ENCODE results near the gene TNN. TPM values are rescaled to one million over a fixed set of nuclear protein-coding genes. Genes with fewer than 3 reads are reported as not detected.

Gene TNN
- total RNA-seq, 1 experiment from 2014 or later, result 0.31 TPM

GRCh38 chr1:175158170-175158591, 90.5 kb downstream of the TNN start:
- H3K36me3 ChIP-seq (replicated peaks; ENCODE audit: control insufficient read depth, insufficient read depth, low read length), result no peaks in the 10 kb centered on the region; the same call in 1 of the 2 replicates
- DNase-seq, result no peak
- H3K4me3 ChIP-seq (ENCODE audit: insufficient read depth, low read depth, low read length), result no peak overlapping the region

GRCh38 chr1:175162955-175163354, 95.3 kb downstream of the TNN start:
- no peak overlapping the region for H3K4me3 ChIP-seq (ENCODE audit: insufficient read depth, low read depth, low read length)
- H3K27me3 ChIP-seq (ENCODE audit: control insufficient read depth, insufficient read depth, low read length), result no peaks in the 10 kb centered on the region
- no peak for DNase-seq
- no peaks in the 10 kb centered on the region; the same call in 1 of the 2 replicates for H3K36me3 ChIP-seq (replicated peaks; ENCODE audit: control insufficient read depth, insufficient read depth, low read length)

More at GRCh38 chr1:175158170-175158591, 90.5 kb downstream of the TNN start:
- no peaks in the 10 kb centered on the region for H3K27me3 ChIP-seq (ENCODE audit: control insufficient read depth, insufficient read depth, low read length)

- H3K36me3 ChIP-seq (replicated peaks; ENCODE audit: control insufficient read depth, insufficient read depth, low read length), result no peaks in the 10 kb centered on the region; the same call in 1 of the 2 replicates
- H3K4me3 ChIP-seq (ENCODE audit: insufficient read depth, low read depth, low read length), result no peak overlapping the region
- peak; percentile 39 for DNase-seq
- H3K27me3 ChIP-seq (ENCODE audit: control insufficient read depth, insufficient read depth, low read length), result no peaks in the 10 kb centered on the region
These were observed 96.1 kb downstream of the TNN start for GRCh38 chr1:175163702-175164101.

- no peaks in the 10 kb centered on the region; the same call in 1 of the 2 replicates for H3K36me3 ChIP-seq (replicated peaks; ENCODE audit: control insufficient read depth, insufficient read depth, low read length)
- H3K4me3 ChIP-seq (ENCODE audit: insufficient read depth, low read depth, low read length), result no peak overlapping the region
- DNase-seq, result no peak
- H3K27me3 ChIP-seq (ENCODE audit: control insufficient read depth, insufficient read depth, low read length), result no peaks in the 10 kb centered on the region
These were observed 97.1 kb downstream of the TNN start for GRCh38 chr1:175164751-175165150.

GRCh38 chr1:175166746-175167145, 99.1 kb downstream of the TNN start:
- H3K36me3 ChIP-seq (replicated peaks; ENCODE audit: control insufficient read depth, insufficient read depth, low read length), result no peaks in the 10 kb centered on the region; the same call in 1 of the 2 replicates
- DNase-seq, result no peak
- no peak overlapping the region for H3K4me3 ChIP-seq (ENCODE audit: insufficient read depth, low read depth, low read length)
- H3K27me3 ChIP-seq (ENCODE audit: control insufficient read depth, insufficient read depth, low read length), result no peaks in the 10 kb centered on the region

- DNase-seq, result no peak
- no peaks in the 10 kb centered on the region for H3K27me3 ChIP-seq (ENCODE audit: control insufficient read depth, insufficient read depth, low read length)
- no peaks in the 10 kb centered on the region; the same call in 1 of the 2 replicates for H3K36me3 ChIP-seq (replicated peaks; ENCODE audit: control insufficient read depth, insufficient read depth, low read length)
- H3K4me3 ChIP-seq (ENCODE audit: insufficient read depth, low read depth, low read length), result no peak overlapping the region
These were observed 100.2 kb downstream of the TNN start for GRCh38 chr1:175167861-175168260.

- H3K27me3 ChIP-seq (ENCODE audit: control insufficient read depth, insufficient read depth, low read length), result no peaks in the 10 kb centered on the region
- H3K4me3 ChIP-seq (ENCODE audit: insufficient read depth, low read depth, low read length), result no peak overlapping the region
- no peaks in the 10 kb centered on the region; the same call in 1 of the 2 replicates for H3K36me3 ChIP-seq (replicated peaks; ENCODE audit: control insufficient read depth, insufficient read depth, low read length)
- no peak for DNase-seq
These were observed 101.1 kb downstream of the TNN start for GRCh38 chr1:175168782-175169181.

- Histone ChIP-seq H3K36me3 (replicated peaks; ENCODE audit: control insufficient read depth, insufficient read depth, low read length) (no peaks in the 10 kb centered on the region; the same call in 1 of the 2 replicates), H3K4me3 (ENCODE audit: insufficient read depth, low read depth, low read length) (no peak overlapping the region), H3K27me3 (ENCODE audit: control insufficient read depth, insufficient read depth, low read length) (no peaks in the 10 kb centered on the region)
- no peak for DNase-seq
These were observed 101.8 kb downstream of the TNN start for GRCh38 chr1:175169286-175170018.

- DNase-seq, result no peak
- no peaks in the 10 kb centered on the region; the same call in 1 of the 2 replicates for H3K36me3 ChIP-seq (replicated peaks; ENCODE audit: control insufficient read depth, insufficient read depth, low read length)
- H3K4me3 ChIP-seq (ENCODE audit: insufficient read depth, low read depth, low read length), result no peak overlapping the region
- no peaks in the 10 kb centered on the region for H3K27me3 ChIP-seq (ENCODE audit: control insufficient read depth, insufficient read depth, low read length)
These were observed 103.6 kb downstream of the TNN start for GRCh38 chr1:175171036-175171913.

GRCh38 chr1:175172503-175172902, 104.9 kb downstream of the TNN start:
- no peaks in the 10 kb centered on the region for H3K36me3 ChIP-seq (replicated peaks; ENCODE audit: control insufficient read depth, insufficient read depth, low read length)
- H3K4me3 ChIP-seq (ENCODE audit: insufficient read depth, low read depth, low read length), result no peak overlapping the region
- H3K27me3 ChIP-seq (ENCODE audit: control insufficient read depth, insufficient read depth, low read length), result no peaks in the 10 kb centered on the region
- no peak for DNase-seq

GRCh38 chr1:175173531-175173930, 105.9 kb downstream of the TNN start:
- Histone ChIP-seq H3K27me3 (ENCODE audit: control insufficient read depth, insufficient read depth, low read length) (no peaks in the 10 kb centered on the region), H3K36me3 (replicated peaks; ENCODE audit: control insufficient read depth, insufficient read depth, low read length) (no peaks in the 10 kb centered on the region), H3K4me3 (ENCODE audit: insufficient read depth, low read depth, low read length) (no peak overlapping the region)
- DNase-seq, result no peak

- H3K4me3 ChIP-seq (ENCODE audit: insufficient read depth, low read depth, low read length), result no peak overlapping the region
- no peaks in the 10 kb centered on the region for H3K27me3 ChIP-seq (ENCODE audit: control insufficient read depth, insufficient read depth, low read length)
- DNase-seq, result no peak
- no peaks in the 10 kb centered on the region for H3K36me3 ChIP-seq (replicated peaks; ENCODE audit: control insufficient read depth, insufficient read depth, low read length)
These were observed 106.9 kb downstream of the TNN start for GRCh38 chr1:175174309-175175102.

GRCh38 chr1:175176246-175176645, 108.6 kb downstream of the TNN start:
- no peak for DNase-seq
- no peaks in the 10 kb centered on the region for H3K36me3 ChIP-seq (replicated peaks; ENCODE audit: control insufficient read depth, insufficient read depth, low read length)
- no peak overlapping the region for H3K4me3 ChIP-seq (ENCODE audit: insufficient read depth, low read depth, low read length)
- no peaks in the 10 kb centered on the region for H3K27me3 ChIP-seq (ENCODE audit: control insufficient read depth, insufficient read depth, low read length)

- no peak overlapping the region for H3K4me3 ChIP-seq (ENCODE audit: insufficient read depth, low read depth, low read length)
- no peaks in the 10 kb centered on the region for H3K27me3 ChIP-seq (ENCODE audit: control insufficient read depth, insufficient read depth, low read length)
- H3K36me3 ChIP-seq (replicated peaks; ENCODE audit: control insufficient read depth, insufficient read depth, low read length), result no peaks in the 10 kb centered on the region
- DNase-seq, result no peak
These were observed 110.4 kb downstream of the TNN start for GRCh38 chr1:175178056-175178455.

Measured in H7 (cell line).